GM18511 (cell line): ENCODE results near the gene UCP2.

Source experiments
- ATAC-seq: cut with Tn5 transposase; IDR thresholded peaks from one replicate; pipeline ENCODE4 v1.9.1; 2021; ENCODE audit warnings: mild to moderate bottlenecking, moderate library complexity; ENCODE audit not compliant: unreplicated experiment

The UCP2 gene

GRCh38 chr11:73982595-73982989 lies at the start of gene UCP2:
Gene UCP2 (minus strand): TSS chr11:73982843. CDS start chr11:73978378, 4,465 bp downstream.
- ATAC-seq: peak; percentile 63

- ATAC-seq: peak; percentile 63
Observed at GRCh38 chr11:74030723-74031676, 48.4 kb upstream of the UCP2 start.

GRCh38 chr11:74025467-74026166 lies 43.0 kb upstream of the UCP2 start:
- ATAC-seq: no peak

- ATAC-seq: no peak
Observed at GRCh38 chr11:74024261-74025029, 41.8 kb upstream of the UCP2 start.

- ATAC-seq: no peak
Observed at GRCh38 chr11:74023276-74023675, 40.6 kb upstream of the UCP2 start.

- ATAC-seq: no peak
Observed at GRCh38 chr11:74022546-74022945, 39.9 kb upstream of the UCP2 start.

- no peak for ATAC-seq
Observed at GRCh38 chr11:74021998-74022397, 39.4 kb upstream of the UCP2 start.

- ATAC-seq: peak; percentile 64
Observed at GRCh38 chr11:74020539-74020938, 37.9 kb upstream of the UCP2 start.

- ATAC-seq: no peak
Observed at GRCh38 chr11:74019860-74020259, 37.2 kb upstream of the UCP2 start.

GRCh38 chr11:74019104-74019738 lies 36.6 kb upstream of the UCP2 start:
- ATAC-seq: no peak

- ATAC-seq: no peak
Observed at GRCh38 chr11:74018331-74019005, 35.8 kb upstream of the UCP2 start.

- ATAC-seq: no peak
Observed at GRCh38 chr11:74017631-74018030, 35.0 kb upstream of the UCP2 start.

- no peak for ATAC-seq
Observed at GRCh38 chr11:74015919-74016684, 33.5 kb upstream of the UCP2 start.

- no peak for ATAC-seq
Observed at GRCh38 chr11:74014880-74015279, 32.2 kb upstream of the UCP2 start.

GRCh38 chr11:74013141-74013540 lies 30.5 kb upstream of the UCP2 start:
- ATAC-seq: no peak

GRCh38 chr11:74012074-74012809 lies 29.6 kb upstream of the UCP2 start:
- no peak for ATAC-seq

- peak; percentile 90 for ATAC-seq
Observed at GRCh38 chr11:74011360-74012073, 28.9 kb upstream of the UCP2 start.
